22Rv1 (cell line): ENCODE data around the gene VWA8.

Source experiments
- ZFX ChIP-seq: fragments of 450-650 bp; IDR thresholded peaks from 2 replicates; pipeline ENCODE4 v1.6.1; 2017; ENCODE audit warnings: antibody characterized with exemption, borderline replicate concordance
- TF ChIP-seq, protein P1 (sequence below): fragments of 450-650 bp; IDR thresholded peaks from 2 replicates; pipeline ENCODE4 v1.5.1; 2017; ENCODE audit warnings: mild to moderate bottlenecking

DNA sequence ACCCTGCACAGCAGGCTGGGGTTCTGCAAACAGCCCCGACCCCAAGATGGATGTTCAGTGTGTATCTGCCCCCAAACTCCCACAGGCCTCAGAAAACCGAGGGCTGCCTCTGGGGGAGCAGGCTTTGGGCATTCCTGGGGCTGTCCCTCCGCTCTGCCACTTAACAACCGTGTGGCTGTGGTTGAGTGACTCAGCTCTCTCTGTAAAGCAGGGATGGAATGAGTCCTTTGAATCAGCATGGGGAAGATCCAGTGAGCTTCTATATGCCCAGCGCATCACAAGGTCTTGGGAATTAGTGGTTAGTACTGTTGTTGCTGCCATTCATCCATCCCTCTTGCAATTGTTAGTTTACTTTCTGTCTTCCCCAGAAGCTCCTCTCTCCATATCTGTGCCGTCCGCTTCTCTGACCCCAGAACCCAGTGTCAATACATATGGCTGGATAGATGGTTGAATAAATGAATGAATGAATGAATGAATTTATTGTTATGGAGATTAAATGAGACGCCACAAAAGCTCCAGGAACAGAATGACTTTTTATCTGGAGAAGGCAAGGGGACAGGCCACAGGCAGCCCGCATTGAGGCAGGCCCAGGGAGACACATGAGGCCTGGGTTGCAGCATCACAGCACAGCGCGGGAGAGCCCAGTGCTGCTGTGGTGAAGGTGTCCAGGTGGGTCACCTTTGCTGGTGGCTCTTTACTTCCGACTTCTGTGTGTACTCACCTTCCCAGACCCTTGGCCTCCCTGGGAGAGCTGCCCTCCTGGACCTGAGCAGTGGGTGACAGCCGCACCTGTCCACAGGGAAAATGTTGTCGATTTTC is 414.3 kb downstream of the VWA8 start:
- TF ChIP-seq, protein P1, sequence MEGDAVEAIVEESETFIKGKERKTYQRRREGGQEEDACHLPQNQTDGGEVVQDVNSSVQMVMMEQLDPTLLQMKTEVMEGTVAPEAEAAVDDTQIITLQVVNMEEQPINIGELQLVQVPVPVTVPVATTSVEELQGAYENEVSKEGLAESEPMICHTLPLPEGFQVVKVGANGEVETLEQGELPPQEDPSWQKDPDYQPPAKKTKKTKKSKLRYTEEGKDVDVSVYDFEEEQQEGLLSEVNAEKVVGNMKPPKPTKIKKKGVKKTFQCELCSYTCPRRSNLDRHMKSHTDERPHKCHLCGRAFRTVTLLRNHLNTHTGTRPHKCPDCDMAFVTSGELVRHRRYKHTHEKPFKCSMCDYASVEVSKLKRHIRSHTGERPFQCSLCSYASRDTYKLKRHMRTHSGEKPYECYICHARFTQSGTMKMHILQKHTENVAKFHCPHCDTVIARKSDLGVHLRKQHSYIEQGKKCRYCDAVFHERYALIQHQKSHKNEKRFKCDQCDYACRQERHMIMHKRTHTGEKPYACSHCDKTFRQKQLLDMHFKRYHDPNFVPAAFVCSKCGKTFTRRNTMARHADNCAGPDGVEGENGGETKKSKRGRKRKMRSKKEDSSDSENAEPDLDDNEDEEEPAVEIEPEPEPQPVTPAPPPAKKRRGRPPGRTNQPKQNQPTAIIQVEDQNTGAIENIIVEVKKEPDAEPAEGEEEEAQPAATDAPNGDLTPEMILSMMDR, result no peak
- TF ChIP-seq ZFX, result no peak
